Transverse colon (tissue), 4 donors: ENCODE results near the gene XRCC5. TPM values are rescaled to one million over a fixed set of nuclear protein-coding genes. Genes with fewer than 3 reads are reported as not detected.

ENCODE experiments used
- DNase-seq: peaks from one replicate; pipeline ENCODE4 v3.0.0-alpha.2; 2019
- H3K27ac ChIP-seq, 4 donors: fragments of 200-600 bp; sonication (generic); 2 replicates each; pipeline ENCODE4 v1.5.1; 2016 to 2018; ENCODE audit warnings: inconsistent platforms in 4 of 4
- H3K27me3 ChIP-seq: fragments of 200-600 bp; sonication (generic); 2 replicates; pipeline ENCODE4 v1.5.1; 2017; ENCODE audit warnings: inconsistent platforms
- H3K36me3 ChIP-seq, 4 donors: fragments of 200-600 bp; sonication (generic); 2 replicates each; pipeline ENCODE4 v1.5.1; 2017 to 2019; ENCODE audit warnings: inconsistent platforms in 4 of 4
- H3K4me1 ChIP-seq, 4 donors: fragments of 200-600 bp; sonication (generic); 2 replicates each; pipeline ENCODE4 v1.5.1; 2017 to 2020; ENCODE audit warnings: inconsistent platforms in 4 of 4
- H3K4me3 ChIP-seq, 4 donors: fragments of 200-600 bp; sonication (generic); 1 replicate in 1 of 4; 2 replicates in 3 of 4; pipeline versions ENCODE4 v1.5.1 to v1.6.1; 2017 to 2019; ENCODE audit warnings: inconsistent platforms in 4 of 4
- H3K9me3 ChIP-seq, 2 donors: fragments of 200-600 bp; sonication (generic); 2 replicates each; pipeline ENCODE4 v1.5.1; 2017 to 2019; ENCODE audit warnings: inconsistent platforms in 2 of 2
- EP300 ChIP-seq: sonication (generic); formaldehyde crosslinking; IDR thresholded peaks from one replicate; pipeline ENCODE4 v1.6.1; 2017; ENCODE audit warnings: antibody characterized with exemption, low read depth
- POLR2A ChIP-seq: fragments of 450-650 bp; IDR thresholded peaks from one replicate; pipeline ENCODE4 v1.6.1; 2016; ENCODE audit warnings: antibody characterized with exemption, mild to moderate bottlenecking, moderate library complexity
- POLR2AphosphoS5 ChIP-seq, 3 donors: sonication (generic); formaldehyde crosslinking; IDR thresholded peaks; one replicate each; pipeline ENCODE4 v1.6.1; 2016; ENCODE audit warnings: antibody characterized with exemption in 3 of 3
- WGBS, 2 donors: methylation state at CpG; one replicate each; pipeline ENCODE4 v1.1.5; 2018; ENCODE audit warnings: low coverage in 1 of 2; 5-methylcytosine and 5-hydroxymethylcytosine counted together
- in situ Hi-C, 4 donors: fragments of 200-750 bp; cut with MboI; loops; one replicate each; pipeline versions ENCODE4 v1.15.0 to v1.15.1; 2017; ENCODE audit warnings: low sequenced_read_pairs in 3 of 4, low pct_ligation_motif_present in 1 of 4, low pct_unique_long_range_greater_than_20kb in 1 of 4
- intact Hi-C: fragments of 100-400 bp; cut with DNase I; formaldehyde crosslinking; loops from one replicate; pipeline ENCODE4 v1.15.1; 2023; ENCODE audit warnings: low total_unique reads
- total RNA-seq, 4 donors: library from RNA; depleted of rRNA; stranded (reverse); fragments of >200 nt; gene quantifications; one replicate each; pipeline ENCODE4 v1.1.0, GENCODE V29; 2016
- TF ChIP-seq, protein P1 (sequence below), 5 experiments: fragments of 200-600 bp in 3 of 5; fragments of 450-650 bp in 2 of 5; sonication (generic) in 3 of 5; IDR thresholded peaks; 1 replicate in 2 of 5; 2 replicates in 3 of 5; pipeline ENCODE4 v1.5.1; 2016 to 2017; ENCODE audit warnings: antibody characterized with exemption in 5 of 5, inconsistent platforms in 3 of 5, mild to moderate bottlenecking in 2 of 5, moderate library complexity in 1 of 5

Gene XRCC5
- total RNA-seq, 4 donors from 2014 or later: 75.6 to 120 (median 101) TPM

DNA sequence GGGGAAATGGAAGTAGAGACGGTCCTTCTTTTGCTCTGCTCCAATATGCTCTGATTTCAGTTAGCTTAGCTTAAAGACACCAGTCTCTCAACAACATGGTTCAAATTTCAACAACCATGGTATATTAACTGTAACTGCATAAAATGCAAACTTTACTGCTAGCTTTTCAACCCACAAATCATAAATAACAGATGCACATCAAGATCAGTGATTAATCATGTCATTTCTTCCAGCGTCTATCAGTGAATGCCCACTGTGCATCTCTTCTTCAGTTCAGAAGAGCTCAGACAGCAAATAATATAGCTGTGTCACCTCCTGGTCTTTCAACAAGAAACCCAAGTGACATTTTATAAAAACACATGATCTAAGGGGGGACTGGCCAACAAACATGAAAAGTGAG is 40.1 kb upstream of the XRCC5 start:
- DNase-seq: no peak
- Histone ChIP-seq H3K9me3 (no peaks in the 10 kb centered on the region), H3K4me1 (no peaks in the 10 kb centered on the region), H3K36me3 (peaks cover 0 to 6% (median 0%) of the 10 kb centered on the region in 4 donors), H3K4me3 (no peak overlapping the region), H3K27me3 (no peaks in the 10 kb centered on the region), H3K27ac (no peak overlapping the region)
- intact Hi-C loops (no loop called here), in situ Hi-C loops (no loop called here)
- TF ChIP-seq EP300: no peak
- no peak for TF ChIP-seq POLR2AphosphoS5 (IDR thresholded peaks at IDR 0.05)
- TF ChIP-seq POLR2A: no peak
- TF ChIP-seq, protein P1, sequence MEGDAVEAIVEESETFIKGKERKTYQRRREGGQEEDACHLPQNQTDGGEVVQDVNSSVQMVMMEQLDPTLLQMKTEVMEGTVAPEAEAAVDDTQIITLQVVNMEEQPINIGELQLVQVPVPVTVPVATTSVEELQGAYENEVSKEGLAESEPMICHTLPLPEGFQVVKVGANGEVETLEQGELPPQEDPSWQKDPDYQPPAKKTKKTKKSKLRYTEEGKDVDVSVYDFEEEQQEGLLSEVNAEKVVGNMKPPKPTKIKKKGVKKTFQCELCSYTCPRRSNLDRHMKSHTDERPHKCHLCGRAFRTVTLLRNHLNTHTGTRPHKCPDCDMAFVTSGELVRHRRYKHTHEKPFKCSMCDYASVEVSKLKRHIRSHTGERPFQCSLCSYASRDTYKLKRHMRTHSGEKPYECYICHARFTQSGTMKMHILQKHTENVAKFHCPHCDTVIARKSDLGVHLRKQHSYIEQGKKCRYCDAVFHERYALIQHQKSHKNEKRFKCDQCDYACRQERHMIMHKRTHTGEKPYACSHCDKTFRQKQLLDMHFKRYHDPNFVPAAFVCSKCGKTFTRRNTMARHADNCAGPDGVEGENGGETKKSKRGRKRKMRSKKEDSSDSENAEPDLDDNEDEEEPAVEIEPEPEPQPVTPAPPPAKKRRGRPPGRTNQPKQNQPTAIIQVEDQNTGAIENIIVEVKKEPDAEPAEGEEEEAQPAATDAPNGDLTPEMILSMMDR (IDR thresholded peaks at IDR 0.05): no peak
- 89% methylated on average over 2 of the region's 2 CpGs for WGBS, 2 donors

- Histone ChIP-seq H3K27me3 (no peaks in the 10 kb centered on the region), H3K4me3 (no peak overlapping the region), H3K4me1 (peaks cover 0 to 3% (median under 1%) of the 10 kb centered on the region in 4 donors), H3K27ac (no peak overlapping the region), H3K36me3 (peaks cover 0 to 6% (median 0%) of the 10 kb centered on the region in 4 donors), H3K9me3 (no peaks in the 10 kb centered on the region)
- in situ Hi-C loops: no loop called here
- no peak for DNase-seq
- intact Hi-C loops: no loop called here
- 86 to 88% methylated on average over 6 of the region's 6 CpGs for WGBS, 2 donors
- no peak for TF ChIP-seq POLR2A
- TF ChIP-seq, protein P1 (IDR thresholded peaks at IDR 0.05): no peak
- no peak for TF ChIP-seq EP300
- no peak for TF ChIP-seq POLR2AphosphoS5 (IDR thresholded peaks at IDR 0.05)
Observed at GRCh38 chr2:216070195-216070594, 39.0 kb upstream of the XRCC5 start.

DNA sequence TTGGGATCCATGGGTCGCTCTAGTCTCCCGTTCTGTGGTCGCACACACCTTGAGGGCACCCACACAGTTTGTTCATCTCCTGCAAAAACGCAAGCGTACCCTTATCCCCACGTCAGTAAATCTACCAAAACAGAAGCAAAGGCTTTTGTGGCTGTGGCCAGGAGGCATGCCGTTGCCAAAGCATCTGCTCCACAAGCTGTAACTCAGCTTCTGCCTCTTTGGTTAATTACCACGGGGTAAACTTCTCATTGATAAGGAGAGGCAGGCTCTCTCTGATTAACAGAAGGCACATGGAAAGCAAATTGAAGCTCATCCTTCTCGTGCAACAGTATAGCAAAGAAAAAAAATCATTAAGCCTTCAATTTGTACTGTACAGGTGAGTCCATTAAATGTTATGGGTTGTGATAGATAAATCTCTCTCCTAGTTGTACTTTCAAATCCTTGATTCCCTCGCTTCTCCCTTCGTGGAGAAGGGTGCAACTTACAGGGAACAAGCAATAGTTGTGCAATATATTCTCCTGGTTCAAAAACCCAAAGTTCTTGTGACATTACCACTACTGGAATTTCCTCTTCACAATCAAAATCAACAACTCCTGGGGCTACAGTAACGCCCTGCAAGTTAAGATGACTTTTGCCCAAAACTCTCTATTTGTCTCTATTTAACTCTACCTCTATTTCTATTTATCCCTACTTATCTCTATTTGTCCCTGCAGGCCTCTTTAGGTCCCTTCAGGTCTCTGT is 37.9 kb upstream of the XRCC5 start:
- no peak overlapping the region for H3K27ac ChIP-seq
- in situ Hi-C loops (no loop called here), intact Hi-C loops (no loop called here)
- peaks cover 0 to 13% (median 5%) of the 10 kb centered on the region in 4 donors for H3K4me1 ChIP-seq
- H3K36me3 ChIP-seq: no peaks in the 10 kb centered on the region
- no peak overlapping the region for H3K4me3 ChIP-seq
- no peaks in the 10 kb centered on the region for H3K9me3 ChIP-seq
- 83 to 86% methylated on average over 3 to 12 of the region's 12 CpGs for WGBS, 2 donors
- H3K27me3 ChIP-seq: no peaks in the 10 kb centered on the region
- no peak for DNase-seq
- TF ChIP-seq POLR2AphosphoS5 (IDR thresholded peaks at IDR 0.05): no peak
- TF ChIP-seq EP300: no peak
- TF ChIP-seq POLR2A: no peak
- TF ChIP-seq, protein P1 (IDR thresholded peaks at IDR 0.05): no peak

DNA sequence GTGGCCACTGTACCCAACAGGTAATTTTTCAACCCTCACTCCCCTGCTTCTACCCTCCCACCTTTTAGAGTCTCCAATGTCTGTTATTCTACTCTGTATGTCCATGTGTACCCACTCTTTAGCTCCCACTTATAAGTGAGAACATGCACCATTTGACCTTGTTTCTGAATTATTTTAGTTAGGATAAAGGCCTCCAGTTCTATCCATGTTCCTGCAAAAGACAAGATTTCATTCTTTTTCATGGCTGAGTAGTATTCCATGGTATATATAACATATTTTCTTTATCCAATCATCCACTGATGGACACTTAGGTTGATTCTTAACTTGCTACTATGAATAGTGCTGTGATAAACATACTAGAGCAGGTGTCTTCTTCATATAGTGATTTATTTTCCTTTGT is 36.7 kb upstream of the XRCC5 start:
- intact Hi-C loops (no loop called here), in situ Hi-C loops (no loop called here)
- DNase-seq: no peak
- H3K27ac ChIP-seq: no peak overlapping the region
- no peak overlapping the region for H3K4me3 ChIP-seq
- TF ChIP-seq, protein P1 (IDR thresholded peaks at IDR 0.05): no peak
- no peak for TF ChIP-seq POLR2AphosphoS5 (IDR thresholded peaks at IDR 0.05)
- no peak for TF ChIP-seq POLR2A
- TF ChIP-seq EP300: no peak
- peaks cover 0 to 13% (median 7%) of the 10 kb centered on the region in 4 donors for H3K4me1 ChIP-seq
- H3K9me3 ChIP-seq: no peaks in the 10 kb centered on the region
- no peaks in the 10 kb centered on the region for H3K27me3 ChIP-seq
- no peaks in the 10 kb centered on the region for H3K36me3 ChIP-seq
